Neural progenitor cell (in vitro differentiated cells): ENCODE results near the gene CATSPER3. TPM values are rescaled to one million over a fixed set of nuclear protein-coding genes. Genes with fewer than 3 reads are reported as not detected.

ENCODE experiments used
- DNase-seq: peaks from one replicate; pipeline ENCODE4 v3.0.0-alpha.2; 2016; ENCODE audit warnings: low spot score
- H2AFZ ChIP-seq: fragments of 200-600 bp; sonication (generic); replicated peaks from 2 replicates; pipeline ENCODE4 v1.6.1; 2016; ENCODE audit warnings: antibody characterized with exemption
- H3F3A ChIP-seq: fragments of 200-600 bp; sonication (generic); 2 replicates; pipeline ENCODE4 v1.6.1; 2016; ENCODE audit warnings: antibody characterized with exemption, low read depth
- H3K27ac ChIP-seq: fragments of 200-600 bp; sonication (generic); 2 replicates; pipeline ENCODE4 v1.5.1; 2016; ENCODE audit warnings: mild to moderate bottlenecking
- H3K27me3 ChIP-seq: fragments of 200-600 bp; sonication (generic); 2 replicates; pipeline ENCODE4 v1.6.1; 2016; ENCODE audit warnings: mild to moderate bottlenecking, moderate library complexity
- H3K36me3 ChIP-seq: fragments of 200-600 bp; sonication (generic); 2 replicates; pipeline ENCODE4 v1.5.1; 2016
- H3K4me1 ChIP-seq: fragments of 200-600 bp; sonication (generic); 2 replicates; pipeline ENCODE4 v1.6.1; 2016; ENCODE audit warnings: mixed run types
- H3K4me2 ChIP-seq: fragments of 200-600 bp; sonication (generic); 2 replicates; pipeline ENCODE4 v1.6.1; 2016
- H3K4me3 ChIP-seq: fragments of 200-600 bp; sonication (generic); 2 replicates; pipeline ENCODE4 v1.5.1; 2016
- H3K79me2 ChIP-seq: fragments of 200-600 bp; sonication (generic); 2 replicates; pipeline ENCODE4 v1.6.1; 2016; ENCODE audit warnings: low read depth
- H3K9ac ChIP-seq: fragments of 200-600 bp; sonication (generic); 2 replicates; pipeline ENCODE4 v1.6.1; 2016
- H3K9me3 ChIP-seq: fragments of 200-600 bp; sonication (generic); 2 replicates; pipeline ENCODE4 v1.5.1; 2016; ENCODE audit warnings: low read depth
- H4K20me1 ChIP-seq: fragments of 200-600 bp; sonication (generic); 2 replicates; pipeline ENCODE4 v1.6.1; 2016; ENCODE audit warnings: low read depth
- H3K27ac Mint-ChIP-seq: 3 replicates; pipeline ENCODE4 v1.8.0; 2021; ENCODE audit warnings: mixed read lengths
- H3K27me3 Mint-ChIP-seq: 2 replicates; pipeline ENCODE4 v1.8.0; 2022; ENCODE audit warnings: low read depth, mild to moderate bottlenecking, inconsistent platforms, moderate library complexity, mixed read lengths; ENCODE audit not compliant: insufficient read depth
- H3K36me3 Mint-ChIP-seq: 3 replicates; pipeline ENCODE4 v1.8.0; 2021; ENCODE audit warnings: mixed read lengths
- H3K4me1 Mint-ChIP-seq: 3 replicates; pipeline ENCODE4 v1.8.0; 2021; ENCODE audit warnings: mixed read lengths
- H3K4me3 Mint-ChIP-seq: 3 replicates; pipeline ENCODE4 v1.8.0; 2021; ENCODE audit warnings: mild to moderate bottlenecking, moderate library complexity, mixed read lengths
- H3K9me3 Mint-ChIP-seq: 3 replicates; pipeline ENCODE4 v1.8.0; 2020; ENCODE audit warnings: mixed read lengths
- CTCF ChIP-seq: fragments of 200-600 bp; sonication (generic); IDR thresholded peaks from 2 replicates; pipeline ENCODE4 v1.5.1; 2017; ENCODE audit warnings: antibody characterized with exemption, mild to moderate bottlenecking
- EZH2 ChIP-seq: fragments of 200-600 bp; sonication (generic); IDR thresholded peaks from 2 replicates; pipeline ENCODE4 v1.6.1; 2017; ENCODE audit warnings: antibody characterized with exemption, mild to moderate bottlenecking, moderate library complexity
- EZH2phosphoT487 ChIP-seq: fragments of 200-600 bp; sonication (generic); IDR thresholded peaks from 2 replicates; pipeline ENCODE4 v1.6.1; 2017; ENCODE audit warnings: antibody characterized with exemption
- total RNA-seq: library from RNA; depleted of rRNA; stranded (reverse); fragments of >200 nt; gene quantifications from 2 replicates; pipeline ENCODE4 v1.2.3, GENCODE V29; 2015; ENCODE audit warnings: low replicate concordance

CATSPER3 gene
- total RNA-seq, 1 donor from 2014 or later, result not detected

- DNase-seq, result no peak
- H3K27me3 Mint-ChIP-seq, result no peaks in the 10 kb centered on the region
- H3K27me3 ChIP-seq, result no peaks in the 10 kb centered on the region
- no peaks in the 10 kb centered on the region for H3K9me3 Mint-ChIP-seq
- TF ChIP-seq CTCF, result no peak
- TF ChIP-seq EZH2phosphoT487, result no peak
- no peak for TF ChIP-seq EZH2
- no peaks in the 10 kb centered on the region for H3F3A ChIP-seq
- H3K9ac ChIP-seq, result no peak overlapping the region
- no peaks in the 10 kb centered on the region for H4K20me1 ChIP-seq
- no peak overlapping the region for H2AFZ ChIP-seq
- H3K4me3 ChIP-seq, result no peak overlapping the region
- peaks cover 4% of the 10 kb centered on the region for H3K4me1 Mint-ChIP-seq
- H3K79me2 ChIP-seq, result no peaks in the 10 kb centered on the region
- H3K4me1 ChIP-seq, result peaks cover 34% of the 10 kb centered on the region
- H3K27ac ChIP-seq, result no peak overlapping the region
- H3K4me2 ChIP-seq, result no peak overlapping the region
- no peak overlapping the region for H3K27ac Mint-ChIP-seq
- no peaks in the 10 kb centered on the region for H3K36me3 ChIP-seq
- H3K36me3 Mint-ChIP-seq, result peaks cover 6% of the 10 kb centered on the region
- H3K9me3 ChIP-seq, result no peaks in the 10 kb centered on the region
- no peak overlapping the region for H3K4me3 Mint-ChIP-seq
Observed at GRCh38 chr5:134943547-134943946, 24.2 kb upstream of the CATSPER3 start.

GRCh38 chr5:134944630-134945029 is 23.1 kb upstream of the CATSPER3 start:
- Histone ChIP-seq H3K36me3 (no peaks in the 10 kb centered on the region), H2AFZ (no peak overlapping the region), H3K9me3 (no peaks in the 10 kb centered on the region), H3K9ac (no peak overlapping the region), H3K4me2 (no peak overlapping the region), H3F3A (no peaks in the 10 kb centered on the region), H3K27me3 (no peaks in the 10 kb centered on the region), H3K4me3 (no peak overlapping the region), H3K79me2 (no peaks in the 10 kb centered on the region), H3K4me1 (peaks cover 23% of the 10 kb centered on the region), H3K27ac (no peak overlapping the region), H4K20me1 (no peaks in the 10 kb centered on the region)
- H3K4me1 Mint-ChIP-seq, result peaks cover 7% of the 10 kb centered on the region
- H3K36me3 Mint-ChIP-seq, result peaks cover 6% of the 10 kb centered on the region
- no peak overlapping the region for H3K4me3 Mint-ChIP-seq
- H3K9me3 Mint-ChIP-seq, result no peaks in the 10 kb centered on the region
- DNase-seq, result no peak
- TF ChIP-seq CTCF (no peak), EZH2phosphoT487 (no peak), EZH2 (no peak)
- H3K27ac Mint-ChIP-seq, result no peak overlapping the region
- no peaks in the 10 kb centered on the region for H3K27me3 Mint-ChIP-seq

- TF ChIP-seq CTCF (no peak), EZH2 (no peak), EZH2phosphoT487 (no peak)
- Mint-ChIP-seq H3K27me3 (no peaks in the 10 kb centered on the region), H3K4me1 (peaks cover 7% of the 10 kb centered on the region), H3K36me3 (peaks cover 4% of the 10 kb centered on the region), H3K4me3 (no peak overlapping the region), H3K9me3 (no peaks in the 10 kb centered on the region), H3K27ac (no peak overlapping the region)
- DNase-seq, result peak; percentile 14
- H3K79me2 ChIP-seq, result no peaks in the 10 kb centered on the region
- H4K20me1 ChIP-seq, result no peaks in the 10 kb centered on the region
- no peak overlapping the region for H3K9ac ChIP-seq
- H2AFZ ChIP-seq, result no peak overlapping the region
- H3K4me2 ChIP-seq, result no peak overlapping the region
- H3K36me3 ChIP-seq, result no peaks in the 10 kb centered on the region
- H3K9me3 ChIP-seq, result no peaks in the 10 kb centered on the region
- H3K4me3 ChIP-seq, result no peak overlapping the region
- H3K27ac ChIP-seq, result no peak overlapping the region
- peaks cover 23% of the 10 kb centered on the region for H3K4me1 ChIP-seq
- H3K27me3 ChIP-seq, result no peaks in the 10 kb centered on the region
- no peaks in the 10 kb centered on the region for H3F3A ChIP-seq
Observed at GRCh38 chr5:134945041-134945440, 22.7 kb upstream of the CATSPER3 start.
